HG02973 (cell line): ENCODE results near the gene TIFAB.

ENCODE experiments used
- ATAC-seq: cut with Tn5 transposase; IDR thresholded peaks from one replicate; pipeline ENCODE4 v1.9.1; 2021; ENCODE audit warnings: moderate library complexity; ENCODE audit not compliant: unreplicated experiment

TIFAB gene

GRCh38 chr5:135444360-135444759 is 7.8 kb downstream of the TIFAB start:
- ATAC-seq: no peak

GRCh38 chr5:135443161-135443960 is 8.8 kb downstream of the TIFAB start:
- no peak for ATAC-seq

- ATAC-seq: no peak
These were observed 9.6 kb downstream of the TIFAB start for GRCh38 chr5:135442431-135443160.

GRCh38 chr5:135441919-135442318 is 10.2 kb downstream of the TIFAB start:
- ATAC-seq: no peak

GRCh38 chr5:135441350-135441831 is 10.8 kb downstream of the TIFAB start:
- ATAC-seq: no peak

GRCh38 chr5:135440916-135441315 is 11.2 kb downstream of the TIFAB start:
- no peak for ATAC-seq

GRCh38 chr5:135439231-135440205 is 12.6 kb downstream of the TIFAB start:
- no peak for ATAC-seq

GRCh38 chr5:135438636-135439221 is 13.4 kb downstream of the TIFAB start:
- ATAC-seq: no peak

- ATAC-seq: no peak
These were observed 14.2 kb downstream of the TIFAB start for GRCh38 chr5:135437796-135438560.

GRCh38 chr5:135437422-135437795 is 14.7 kb downstream of the TIFAB start:
- no peak for ATAC-seq

GRCh38 chr5:135436951-135437418 is 15.2 kb downstream of the TIFAB start:
- no peak for ATAC-seq

GRCh38 chr5:135435467-135436330 is 16.5 kb downstream of the TIFAB start:
- no peak for ATAC-seq

GRCh38 chr5:135434591-135435466 is 17.3 kb downstream of the TIFAB start:
- no peak for ATAC-seq

- no peak for ATAC-seq
These were observed 18.3 kb downstream of the TIFAB start for GRCh38 chr5:135433681-135434426.

- no peak for ATAC-seq
These were observed 20.0 kb downstream of the TIFAB start for GRCh38 chr5:135432113-135432512.

- ATAC-seq: no peak
These were observed 22.1 kb downstream of the TIFAB start for GRCh38 chr5:135430135-135430437.
